ENCODE results near the gene NUDT4. TPM values are rescaled to one million over a fixed set of nuclear protein-coding genes. Genes with fewer than 3 reads are reported as not detected.
A peak's percentile ranks its signal among the peaks of the same experiment; 100 is the strongest.
"Not testable (repeated sequence)": the region's sequence is repeated elsewhere in the genome, so short reads cannot be mapped to it uniquely, and the experiment has no call there.

NUDT4 gene
- total RNA-seq, 1 donor from 2014 or later, result 52.2 TPM

GRCh38 chr12:93427779-93428564 lies 50.2 kb downstream of the NUDT4 start:
- Histone ChIP-seq H3K27me3 (no peaks in the 10 kb centered on the region), H3K27ac (no peak overlapping the region), H3K4me1 (peaks cover 63% of the 10 kb centered on the region), H3K9me3 (no peaks in the 10 kb centered on the region), H3K36me3 (no peaks in the 10 kb centered on the region), H3K4me3 (no peak overlapping the region)
- ATAC-seq (peak; percentile 46), DNase-seq (no peak)
- no peak for TF ChIP-seq CTCF (IDR thresholded peaks at IDR 0.05)
- intact Hi-C loops (cut with DNase I), result no loop called here

DNA sequence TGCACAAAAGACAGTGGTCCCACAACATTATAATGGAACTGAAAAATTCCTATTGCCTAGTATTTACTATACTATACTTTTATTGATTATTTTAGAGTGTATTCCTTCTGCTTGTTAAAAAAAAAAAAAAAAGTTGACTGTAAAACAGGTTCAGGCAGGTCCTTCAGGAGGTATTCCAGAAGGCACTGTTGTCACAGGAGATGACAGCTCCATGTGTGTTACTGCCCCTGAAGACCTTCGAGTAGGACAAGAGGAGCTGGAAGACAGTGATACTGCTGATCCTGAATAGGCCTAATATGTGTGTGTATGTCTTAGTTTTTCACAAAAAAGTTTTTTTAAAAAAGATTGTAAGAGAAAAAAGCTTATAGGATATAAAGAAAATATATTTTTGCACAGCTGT lies 51.7 kb downstream of the NUDT4 start:
- ATAC-seq, result no peak

DNA sequence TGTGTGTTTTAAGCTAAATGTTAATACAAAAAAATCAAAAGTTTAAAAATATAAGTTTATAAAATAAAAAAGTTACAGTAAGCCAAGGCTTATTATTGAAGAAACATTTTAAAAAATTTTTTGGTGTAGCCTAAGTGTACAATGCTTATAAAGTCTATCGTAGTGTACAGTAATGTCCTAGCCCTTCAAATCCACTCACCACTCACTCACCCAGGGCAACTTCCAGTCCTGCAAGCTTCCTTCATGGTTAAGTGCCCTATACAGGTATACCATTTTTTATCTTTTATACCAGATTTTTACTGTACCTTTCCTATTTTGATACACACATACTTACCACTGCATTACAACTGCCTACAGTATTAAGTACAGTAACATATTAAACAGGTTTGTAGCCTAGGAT lies 52.1 kb downstream of the NUDT4 start:
- no peak overlapping the region for H3K4me3 ChIP-seq
- H3K27ac ChIP-seq, result no peak overlapping the region
- no peak for TF ChIP-seq CTCF (IDR thresholded peaks at IDR 0.05)
- intact Hi-C loops (cut with DNase I), result no loop called here
- no peaks in the 10 kb centered on the region for H3K9me3 ChIP-seq
- H3K27me3 ChIP-seq, result no peaks in the 10 kb centered on the region
- DNase-seq (no peak), ATAC-seq (no peak)
- H3K4me1 ChIP-seq, result peaks cover 66% of the 10 kb centered on the region
- H3K36me3 ChIP-seq, result no peaks in the 10 kb centered on the region

More for the DNA sequence above, 51.7 kb downstream of the NUDT4 start:
- Histone ChIP-seq H3K36me3 (no peaks in the 10 kb centered on the region), H3K27ac (no peak overlapping the region), H3K4me3 (no peak overlapping the region), H3K4me1 (peaks cover 66% of the 10 kb centered on the region), H3K9me3 (no peaks in the 10 kb centered on the region), H3K27me3 (no peaks in the 10 kb centered on the region)
- no peak for DNase-seq
- intact Hi-C loops (cut with DNase I), result no loop called here
- no peak for TF ChIP-seq CTCF (IDR thresholded peaks at IDR 0.05)

DNA sequence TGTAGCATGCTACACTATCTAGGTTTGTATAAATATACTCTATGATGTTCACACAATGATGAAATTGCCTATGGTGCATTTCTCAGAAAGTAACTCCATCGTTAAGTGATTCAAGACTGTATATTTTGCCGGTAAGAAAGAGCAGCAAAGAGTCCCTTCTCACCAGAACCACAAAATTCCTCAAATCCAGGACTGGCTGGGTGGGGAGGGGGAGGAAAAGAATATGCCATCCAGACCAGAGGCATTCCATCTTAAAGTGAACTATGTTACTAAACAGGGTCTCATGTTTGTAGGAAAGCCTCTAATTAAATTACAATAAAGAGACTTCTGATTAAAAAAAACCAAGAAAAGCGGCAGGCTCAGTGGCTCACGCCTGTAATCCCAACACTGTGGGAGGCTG lies 52.6 kb downstream of the NUDT4 start:
- Histone ChIP-seq H3K36me3 (no peaks in the 10 kb centered on the region), H3K4me1 (peaks cover 62% of the 10 kb centered on the region), H3K4me3 (no peak overlapping the region), H3K9me3 (no peaks in the 10 kb centered on the region), H3K27ac (no peak overlapping the region), H3K27me3 (no peaks in the 10 kb centered on the region)
- DNase-seq (no peak), ATAC-seq (no peak)
- no peak for TF ChIP-seq CTCF (IDR thresholded peaks at IDR 0.05)
- intact Hi-C loops (cut with DNase I), result no loop called here

- H3K36me3 ChIP-seq; H3K9me3 ChIP-seq; H3K27ac ChIP-seq; ATAC-seq; DNase-seq; H3K27me3 ChIP-seq; intact Hi-C loops (cut with DNase I); H3K4me3 ChIP-seq: not testable (repeated sequence)
- peaks cover 52% of the 10 kb centered on the region for H3K4me1 ChIP-seq
These were observed 54.3 kb downstream of the NUDT4 start for GRCh38 chr12:93432031-93432430.

- intact Hi-C loops (cut with DNase I), result no loop called here
- no peaks in the 10 kb centered on the region for H3K9me3 ChIP-seq
- H3K27me3 ChIP-seq, result no peaks in the 10 kb centered on the region
- peaks cover 43% of the 10 kb centered on the region for H3K4me1 ChIP-seq
- H3K36me3 ChIP-seq, result no peaks in the 10 kb centered on the region
- DNase-seq (no peak), ATAC-seq (no peak)
- peak overlapping the region; percentile 2 for H3K4me3 ChIP-seq
- no peak for TF ChIP-seq CTCF (IDR thresholded peaks at IDR 0.05)
- H3K27ac ChIP-seq, result no peak overlapping the region
These were observed 56.6 kb downstream of the NUDT4 start for GRCh38 chr12:93434256-93434865.

All from upper lobe of right lung (tissue), 1 donor.